HG03520 (cell line): ENCODE measurements around the gene PITPNC1.
"Not testable (repeated sequence)": the region's sequence is repeated elsewhere in the genome, so short reads cannot be mapped to it uniquely, and the experiment has no call there.

Experiments used
- ATAC-seq: cut with Tn5 transposase; IDR thresholded peaks from one replicate; pipeline ENCODE4 v1.9.1; 2021; ENCODE audit warnings: mild to moderate bottlenecking, moderate library complexity; ENCODE audit not compliant: unreplicated experiment

Gene PITPNC1

GRCh38 chr17:67376737-67377487 lies at the start of gene PITPNC1:
PITPNC1 (plus strand) TSS chr17:67377281.
- peak; percentile 68 for ATAC-seq

DNA sequence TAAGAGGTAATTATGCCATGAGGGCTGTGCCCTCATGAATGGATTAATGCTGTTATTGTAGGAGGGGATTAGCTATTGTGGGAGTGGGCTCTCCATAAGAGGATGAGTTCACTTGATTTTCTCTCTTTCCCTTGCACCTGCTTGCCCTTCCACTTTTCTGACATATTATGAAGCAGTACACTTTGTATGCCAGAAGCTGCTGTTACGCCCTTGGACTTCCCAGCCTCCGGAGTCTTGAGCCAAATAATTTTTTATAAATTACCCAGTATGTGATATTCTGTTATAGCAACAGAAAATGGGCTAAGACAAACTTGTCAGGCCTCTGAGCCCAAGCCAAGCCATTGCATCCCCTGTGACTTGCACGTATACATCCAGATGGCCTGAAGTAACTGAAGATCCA lies 49.1 kb upstream of the PITPNC1 start:
- ATAC-seq, result no peak

DNA sequence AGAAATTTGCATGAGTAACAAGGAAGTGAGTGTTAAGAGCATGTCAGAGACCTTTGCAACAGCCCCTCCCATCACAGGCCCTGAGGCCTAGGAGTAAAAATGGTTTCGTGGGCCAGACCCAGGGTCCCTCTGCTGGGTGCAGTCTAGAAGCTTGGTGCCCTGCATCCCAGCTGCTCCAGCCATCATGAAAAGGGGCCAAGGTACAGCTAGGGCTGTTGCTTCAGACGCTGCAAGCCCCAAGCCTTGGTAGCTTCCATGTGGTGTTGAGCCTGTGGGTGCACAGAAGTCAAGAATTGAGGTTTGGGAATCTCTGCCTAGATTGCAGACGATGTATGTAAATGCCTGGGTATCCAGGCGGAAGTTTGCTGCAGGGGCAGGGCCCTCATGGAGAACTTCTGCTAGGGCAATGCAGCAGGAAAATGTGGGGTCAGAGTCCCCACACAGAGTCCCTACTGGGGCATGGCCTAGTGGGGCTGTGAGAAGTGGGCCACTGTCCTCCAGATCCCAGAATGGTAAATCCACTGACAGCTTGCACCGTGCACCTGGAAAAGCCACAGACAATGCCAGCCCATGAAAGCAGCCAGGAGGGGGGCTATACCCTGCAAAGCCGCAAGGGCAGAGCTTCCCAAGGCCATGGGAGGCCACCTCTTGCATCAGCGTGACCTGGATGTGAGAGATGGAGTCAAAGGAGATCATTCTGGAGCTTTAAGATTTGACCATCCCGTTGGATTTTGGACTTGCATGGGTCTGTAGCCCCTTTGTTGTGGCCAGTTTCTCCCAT lies 45.5 kb upstream of the PITPNC1 start:
- ATAC-seq, result not testable (repeated sequence)

- not testable (repeated sequence) for ATAC-seq
These were observed 44.9 kb upstream of the PITPNC1 start for GRCh38 chr17:67332162-67332508.

DNA sequence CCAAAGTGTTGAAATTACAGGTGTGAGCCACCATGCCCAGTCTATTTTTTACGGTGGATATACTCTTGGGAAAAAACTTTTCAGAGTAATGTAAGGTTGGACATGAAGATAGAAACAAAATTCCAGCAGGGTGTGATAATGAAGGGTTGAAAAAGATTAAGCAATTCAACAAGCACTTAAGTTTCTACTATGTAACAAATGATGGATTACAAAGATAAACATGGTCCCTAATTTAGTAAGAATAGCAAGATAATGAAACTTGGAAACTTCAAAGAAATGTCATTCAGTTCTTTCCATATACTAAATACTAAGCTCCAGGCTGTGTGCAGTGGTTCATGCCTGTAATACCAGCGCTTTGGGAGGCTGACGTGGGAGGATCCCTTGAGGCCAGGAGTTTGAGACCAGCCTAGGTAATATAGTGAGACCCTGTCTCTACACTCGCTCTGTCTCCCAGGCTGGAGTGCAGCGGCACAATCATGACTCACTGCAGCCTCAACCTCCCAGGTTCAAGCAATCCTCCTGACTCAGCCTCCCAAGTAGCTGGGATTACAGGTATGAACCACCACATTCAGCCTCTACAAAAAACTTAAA lies 41.7 kb upstream of the PITPNC1 start:
- no peak for ATAC-seq

DNA sequence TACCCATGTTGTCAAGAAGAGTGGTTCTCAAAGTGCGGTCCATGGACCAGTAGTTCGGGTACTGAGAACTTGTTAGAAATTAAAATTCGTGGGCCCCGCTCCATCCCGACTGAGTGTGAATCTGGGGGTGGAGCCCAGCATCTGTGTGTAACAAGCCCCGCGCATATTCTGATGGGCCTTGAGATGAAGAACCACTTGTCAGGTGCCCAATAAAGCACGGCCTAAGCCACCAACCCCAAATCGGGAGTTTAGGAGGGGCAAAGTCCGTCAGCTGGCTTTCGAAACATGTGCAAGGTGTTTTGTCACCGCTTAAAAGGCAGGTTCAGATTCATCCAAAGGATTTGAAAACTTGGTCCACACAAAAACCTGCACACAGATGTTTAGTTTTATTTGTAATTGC lies 40.2 kb upstream of the PITPNC1 start:
- no peak for ATAC-seq

- not testable (repeated sequence) for ATAC-seq
These were observed 38.7 kb upstream of the PITPNC1 start for GRCh38 chr17:67338353-67338752.

DNA sequence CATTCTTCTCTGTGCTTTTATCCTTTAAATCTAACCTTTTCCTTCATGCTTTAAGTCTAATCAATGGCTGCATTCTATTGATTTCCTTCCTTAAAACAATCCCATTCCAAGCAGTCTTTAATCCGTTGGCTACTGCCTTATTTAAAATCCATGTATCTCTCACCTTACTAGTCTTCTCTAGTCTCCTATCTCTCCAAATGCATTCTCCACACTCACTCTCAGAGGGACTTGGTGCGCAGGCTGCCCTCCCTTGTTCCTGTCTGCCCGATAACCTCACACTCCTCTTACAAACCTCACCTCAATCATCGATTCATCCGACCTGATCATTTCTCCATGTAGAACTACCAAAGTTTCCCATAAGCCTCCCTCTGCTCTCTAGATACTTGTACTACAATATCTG lies 33.8 kb upstream of the PITPNC1 start:
- ATAC-seq, result no peak

- no peak for ATAC-seq
These were observed 29.3 kb upstream of the PITPNC1 start for GRCh38 chr17:67347826-67348225.

GRCh38 chr17:67349420-67349819 lies 27.7 kb upstream of the PITPNC1 start:
- no peak for ATAC-seq

GRCh38 chr17:67353161-67353560 lies 23.9 kb upstream of the PITPNC1 start:
- no peak for ATAC-seq

DNA sequence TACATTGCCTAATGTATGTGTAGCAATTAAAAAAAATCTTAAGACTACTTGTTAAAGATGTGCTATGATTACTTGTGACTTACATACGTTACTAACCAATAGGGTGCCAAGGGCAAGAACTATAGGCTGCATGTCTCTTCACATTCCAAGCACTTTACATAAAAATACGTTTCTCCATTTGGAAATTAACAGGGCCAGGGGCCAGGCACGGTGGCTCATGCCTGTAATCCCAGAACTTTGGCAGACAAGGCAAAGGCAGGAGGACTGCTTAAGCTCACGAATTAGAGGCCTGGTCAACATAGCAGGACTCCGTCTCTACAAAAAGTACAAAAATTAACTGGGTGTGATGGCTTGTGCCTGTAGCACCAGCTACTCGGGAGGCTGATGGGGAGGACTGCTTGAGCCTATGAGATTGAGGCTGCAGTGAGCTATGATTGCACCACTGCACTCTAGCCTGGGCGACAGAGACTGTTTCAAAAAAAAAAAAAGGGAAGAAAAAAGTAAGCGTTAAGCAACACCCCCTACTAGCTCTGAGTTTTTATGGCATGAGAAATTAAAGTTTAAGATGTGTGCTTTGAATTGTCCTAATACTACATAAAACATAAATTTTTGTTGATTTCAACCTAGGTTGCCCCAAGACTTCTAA lies 23.0 kb upstream of the PITPNC1 start:
- ATAC-seq, result no peak

- ATAC-seq, result no peak
These were observed 18.5 kb upstream of the PITPNC1 start for GRCh38 chr17:67358612-67359011.

DNA sequence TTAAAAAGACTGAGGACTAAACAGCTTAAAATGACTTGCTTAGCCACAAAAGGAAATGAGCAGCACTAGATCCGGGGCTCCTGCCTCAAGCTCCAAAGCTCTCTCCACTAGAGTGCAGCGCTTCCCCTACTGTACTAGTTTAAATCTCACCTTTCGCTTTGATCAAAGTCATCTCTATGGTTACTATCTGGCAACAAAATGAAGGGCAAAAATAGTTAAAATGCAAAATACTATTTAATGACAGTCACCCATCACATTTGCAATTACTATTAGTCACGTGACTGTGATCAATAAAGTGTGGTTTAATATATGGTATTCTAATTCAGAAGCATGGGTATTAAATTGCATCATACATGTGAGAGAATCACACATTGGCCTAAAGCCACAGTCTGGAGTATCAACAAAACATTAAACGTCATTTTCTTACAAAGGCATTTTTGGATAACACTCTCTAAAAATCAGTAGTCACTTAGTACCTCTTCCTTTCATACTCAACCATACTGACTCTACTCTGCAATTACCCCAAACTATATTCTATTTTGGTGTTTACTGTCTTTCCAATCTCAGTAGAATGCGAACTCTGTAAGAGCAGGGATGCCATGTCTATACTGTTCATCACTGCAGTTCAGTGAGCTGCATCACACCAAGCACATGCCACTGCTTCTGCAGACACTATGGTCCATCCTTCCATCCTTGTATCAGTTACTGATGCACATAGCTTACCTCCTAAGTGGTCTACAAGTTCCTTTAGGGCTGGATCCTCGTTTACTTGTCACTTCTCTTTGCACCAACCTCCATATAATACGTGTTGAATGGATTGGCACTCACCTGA lies 16.9 kb upstream of the PITPNC1 start:
- no peak for ATAC-seq

DNA sequence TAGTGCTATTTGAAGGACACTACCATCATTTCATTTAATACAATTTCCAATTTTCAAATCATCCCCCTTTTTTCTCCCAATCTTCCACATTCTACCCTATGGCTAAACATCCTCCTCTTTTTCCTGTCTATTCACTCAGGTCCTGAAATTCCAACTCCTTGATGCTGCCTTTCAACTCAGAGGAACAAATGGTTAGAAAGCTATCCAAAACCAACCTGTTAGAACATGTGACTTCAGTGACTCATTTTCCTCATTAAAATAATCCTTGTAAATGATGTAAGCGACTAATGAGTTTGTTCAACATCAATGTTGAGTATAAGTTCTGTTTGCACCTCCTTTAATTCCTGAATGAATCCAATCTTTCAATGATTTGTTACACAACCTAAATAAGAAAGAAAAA lies 16.2 kb upstream of the PITPNC1 start:
- no peak for ATAC-seq

- ATAC-seq, result no peak
These were observed 14.9 kb upstream of the PITPNC1 start for GRCh38 chr17:67362173-67362572.

GRCh38 chr17:67364847-67365737 lies 12.0 kb upstream of the PITPNC1 start:
- no peak for ATAC-seq

- no peak for ATAC-seq
These were observed 11.3 kb upstream of the PITPNC1 start for GRCh38 chr17:67365738-67366192.
